D341Med (cell line): Measurements from ENCODE around the gene BPIFA3.

Experiments used
- DNase-seq: peaks from one replicate; pipeline ENCODE4 v3.0.0; 2012; ENCODE audit warnings: low spot score

Gene BPIFA3

DNA sequence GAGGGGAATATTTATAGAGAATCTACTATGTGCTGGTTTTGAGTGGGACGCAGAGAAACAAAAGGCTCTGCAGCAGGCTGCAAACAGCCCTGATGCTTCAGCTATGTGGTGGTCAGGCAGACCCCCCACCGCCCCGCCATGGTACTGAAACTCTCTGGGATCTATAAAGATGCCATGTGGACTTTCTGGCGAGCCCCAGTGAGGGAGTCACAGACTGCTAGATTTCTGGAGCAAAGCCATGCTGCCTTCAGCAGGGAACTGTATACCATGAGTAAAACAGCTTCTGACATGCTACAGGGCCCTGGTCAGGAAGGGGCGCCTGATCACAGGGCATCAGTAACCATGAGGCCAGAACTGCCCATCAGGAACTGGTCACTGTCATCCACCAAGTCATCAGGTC lies 46.6 kb downstream of the BPIFA3 start:
- no peak for DNase-seq

DNA sequence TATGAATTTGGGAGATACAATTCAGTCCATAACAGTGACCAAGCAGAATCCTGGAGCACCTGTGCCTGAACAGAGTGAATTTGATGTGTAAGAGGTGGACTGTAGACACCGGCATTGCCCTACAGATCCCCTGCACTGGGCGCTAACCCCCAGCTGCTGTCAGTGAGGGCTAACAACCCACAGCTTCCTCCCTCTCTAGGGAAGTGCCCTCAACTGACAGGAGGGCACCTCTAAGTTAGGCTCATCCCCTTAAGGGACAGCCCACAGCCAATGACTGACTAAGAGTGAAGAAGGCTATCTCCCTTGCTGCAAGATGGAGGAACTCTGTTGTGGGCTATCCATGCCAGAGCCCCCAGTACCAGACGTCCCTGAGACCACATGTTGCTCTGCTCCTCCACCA lies 50.5 kb downstream of the BPIFA3 start:
- no peak for DNase-seq

DNA sequence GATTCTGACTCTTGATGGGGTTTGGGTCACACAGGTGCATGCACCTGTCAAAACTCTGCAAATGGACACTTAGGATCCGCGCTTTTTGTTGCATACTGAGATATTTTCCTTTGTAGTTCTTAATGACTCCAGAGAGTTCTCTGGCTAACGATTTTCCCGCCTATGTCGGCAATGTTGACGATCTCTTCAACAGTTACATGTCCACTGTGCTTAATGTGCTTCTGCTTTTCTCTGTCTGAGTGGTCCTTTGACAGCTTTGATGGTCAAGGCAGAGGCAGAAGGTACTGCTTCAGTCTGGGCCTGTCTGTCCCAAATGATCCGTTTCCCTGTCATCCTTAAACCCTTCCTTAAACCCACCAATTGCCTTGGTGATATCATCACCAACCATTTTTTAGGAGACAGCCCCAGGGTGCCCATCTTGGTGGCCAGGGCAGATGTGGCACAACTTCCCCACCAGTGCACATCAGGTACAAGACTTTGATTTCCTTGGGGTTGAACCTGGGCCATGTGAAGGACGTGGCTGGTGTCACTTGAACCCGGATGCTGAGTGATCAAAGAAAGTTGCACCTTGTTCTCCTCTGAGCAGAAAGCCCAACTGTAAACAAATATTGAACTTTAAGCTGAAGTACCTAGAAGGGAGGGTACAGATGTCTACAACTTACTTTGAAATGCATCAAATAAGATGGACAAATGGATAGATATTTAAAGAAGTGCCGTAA lies 55.2 kb downstream of the BPIFA3 start:
- no peak for DNase-seq

DNA sequence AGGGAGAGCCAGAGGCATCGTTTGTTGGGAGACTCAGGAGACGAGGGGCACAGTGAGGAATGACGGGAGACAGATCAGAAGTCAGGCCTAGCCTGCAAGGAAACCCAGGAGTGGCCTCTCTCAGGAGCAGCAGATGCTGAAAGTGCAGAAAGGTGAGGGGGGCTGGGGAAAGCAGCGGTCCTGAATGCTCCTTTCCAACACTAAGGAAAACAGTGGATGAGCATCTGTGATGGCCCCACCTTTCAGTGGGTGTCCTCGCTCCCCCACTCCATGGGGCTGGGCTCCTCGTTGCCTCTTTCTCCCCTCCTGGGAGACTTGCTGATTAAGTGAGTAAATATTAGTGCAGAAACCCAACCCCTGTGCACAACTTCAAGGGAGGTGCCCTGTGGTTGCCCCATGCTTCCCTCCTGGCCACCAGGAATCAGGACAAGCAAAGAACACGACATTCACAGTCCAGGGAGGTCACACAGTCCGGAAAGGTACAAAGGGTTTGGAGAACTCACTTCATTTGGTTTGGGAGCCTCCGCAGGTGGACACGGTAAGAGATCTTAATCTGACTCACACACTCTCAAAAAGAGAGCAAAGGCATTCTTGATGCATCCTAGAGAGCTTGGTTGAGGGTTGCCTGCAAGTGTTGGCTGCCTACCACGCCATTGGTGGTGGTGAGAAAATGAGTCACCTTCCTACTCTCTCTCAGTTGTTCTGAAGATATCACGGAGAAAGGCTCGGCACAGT lies 56.1 kb downstream of the BPIFA3 start:
- no peak for DNase-seq

DNA sequence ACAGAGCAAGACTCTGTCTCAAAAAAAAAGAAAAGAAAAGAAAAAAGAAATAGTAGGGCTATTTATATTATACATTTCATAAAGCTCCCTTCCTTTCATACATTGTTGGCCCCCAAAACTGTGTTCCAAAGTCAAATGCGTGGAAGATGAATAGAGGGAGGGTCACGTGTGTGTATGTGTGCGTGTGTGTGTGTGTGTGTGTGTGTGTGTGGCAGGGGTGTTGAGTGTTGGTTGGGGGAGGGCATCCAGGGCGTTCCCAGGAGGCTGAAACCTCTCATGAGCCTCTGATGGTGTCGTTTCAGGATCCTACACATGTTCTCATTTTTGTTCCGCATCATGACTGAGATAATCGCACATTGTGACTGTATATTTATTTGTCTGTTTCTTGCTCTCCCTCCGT lies 58.1 kb downstream of the BPIFA3 start:
- DNase-seq: no peak

DNA sequence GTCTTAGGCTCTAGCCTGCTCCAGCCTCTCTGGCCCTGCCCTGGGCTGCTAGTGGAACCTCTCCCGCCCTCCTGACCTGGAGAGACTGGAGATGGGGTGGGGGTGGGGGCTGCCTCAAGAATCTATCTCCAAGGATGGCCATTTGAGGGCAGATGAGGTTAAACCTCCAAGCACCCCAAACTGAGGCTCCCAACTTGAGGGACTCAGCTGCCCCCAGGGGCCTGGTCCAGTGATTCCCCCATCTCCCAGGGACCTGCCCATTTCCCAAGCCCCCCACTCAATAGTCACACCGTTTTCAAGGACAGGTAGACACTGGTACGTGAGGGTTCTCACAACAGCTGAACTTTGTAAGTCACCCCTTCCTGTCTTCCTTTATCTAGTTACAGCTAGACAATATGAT lies 58.7 kb downstream of the BPIFA3 start:
- DNase-seq: no peak

DNA sequence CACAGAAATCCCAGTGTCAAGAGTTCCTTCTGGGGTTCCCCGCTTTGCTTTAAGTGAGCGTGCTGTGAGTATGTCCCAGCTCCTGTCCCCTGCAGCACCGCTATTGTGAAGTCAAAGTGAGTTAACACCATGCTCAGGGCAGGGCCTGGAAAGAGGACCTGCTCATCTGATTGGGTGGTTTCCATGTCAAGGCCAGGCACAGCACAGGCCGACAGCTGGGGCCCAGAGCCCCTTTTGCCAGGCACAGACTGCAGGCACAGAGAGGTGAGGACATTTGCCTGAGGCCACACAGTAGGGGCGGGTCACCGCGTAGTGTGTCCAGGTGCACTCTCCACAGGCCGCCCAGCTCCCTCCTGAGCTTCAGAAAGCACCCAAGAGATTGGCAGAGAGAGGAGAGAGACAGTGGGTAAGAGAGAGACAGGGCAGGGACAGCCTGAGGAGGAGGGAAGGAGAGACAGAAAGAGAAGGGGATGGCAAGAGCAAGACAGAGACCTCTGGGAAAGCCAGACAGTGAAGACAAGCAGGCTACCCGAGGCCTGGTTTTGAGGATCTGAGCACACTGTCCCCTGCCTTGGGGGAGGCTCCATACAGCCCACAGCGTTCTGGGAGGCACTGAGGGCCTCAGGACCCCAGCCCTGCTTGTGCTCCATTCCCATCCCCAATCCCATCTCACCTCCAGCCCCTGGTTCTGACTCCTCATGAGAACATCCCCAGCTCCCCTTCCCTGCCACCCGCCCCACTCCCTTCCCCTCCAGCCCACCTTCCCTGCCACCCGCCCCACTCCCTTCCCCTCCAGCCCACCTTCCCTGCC lies 59.4 kb downstream of the BPIFA3 start:
- no peak for DNase-seq
